Breast epithelium (tissue), 3 donors: ENCODE results near the gene RHOBTB1.

Experiments
- POLR2A ChIP-seq: fragments of 450-650 bp; IDR thresholded peaks from one replicate; pipeline ENCODE4 v1.6.1; 2016; ENCODE audit warnings: antibody characterized with exemption, mild to moderate bottlenecking, moderate library complexity
- POLR2AphosphoS5 ChIP-seq, 3 donors: sonication (generic); formaldehyde crosslinking; IDR thresholded peaks; one replicate each; pipeline ENCODE4 v1.6.1; 2017; ENCODE audit warnings: antibody characterized with exemption in 3 of 3
- TF ChIP-seq, protein P1 (sequence below), 3 donors: fragments of 450-650 bp; IDR thresholded peaks; one replicate each; pipeline ENCODE4 v1.5.1; 2016 to 2017; ENCODE audit warnings: antibody characterized with exemption in 3 of 3, mild to moderate bottlenecking in 3 of 3, moderate library complexity in 3 of 3

DNA sequence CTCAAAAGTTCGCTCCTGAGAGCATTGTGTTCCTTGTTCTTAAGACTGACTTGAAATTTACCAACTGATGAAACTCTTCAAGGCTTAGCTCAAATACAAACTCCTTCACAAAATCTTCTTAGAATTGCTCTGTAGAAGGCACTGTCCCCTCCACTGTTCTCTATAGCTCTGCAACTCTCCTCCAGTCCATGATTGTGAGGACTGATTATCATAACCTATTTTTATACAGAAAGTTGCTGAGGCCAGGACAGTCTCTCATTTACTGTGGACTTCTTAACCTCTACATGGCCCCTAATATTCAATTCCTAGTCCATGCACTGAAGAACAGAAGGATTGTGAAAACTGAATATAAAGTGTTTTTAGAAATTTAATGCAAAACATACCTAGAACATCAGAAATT is 53.2 kb downstream of the RHOBTB1 start:
- TF ChIP-seq, protein P1, sequence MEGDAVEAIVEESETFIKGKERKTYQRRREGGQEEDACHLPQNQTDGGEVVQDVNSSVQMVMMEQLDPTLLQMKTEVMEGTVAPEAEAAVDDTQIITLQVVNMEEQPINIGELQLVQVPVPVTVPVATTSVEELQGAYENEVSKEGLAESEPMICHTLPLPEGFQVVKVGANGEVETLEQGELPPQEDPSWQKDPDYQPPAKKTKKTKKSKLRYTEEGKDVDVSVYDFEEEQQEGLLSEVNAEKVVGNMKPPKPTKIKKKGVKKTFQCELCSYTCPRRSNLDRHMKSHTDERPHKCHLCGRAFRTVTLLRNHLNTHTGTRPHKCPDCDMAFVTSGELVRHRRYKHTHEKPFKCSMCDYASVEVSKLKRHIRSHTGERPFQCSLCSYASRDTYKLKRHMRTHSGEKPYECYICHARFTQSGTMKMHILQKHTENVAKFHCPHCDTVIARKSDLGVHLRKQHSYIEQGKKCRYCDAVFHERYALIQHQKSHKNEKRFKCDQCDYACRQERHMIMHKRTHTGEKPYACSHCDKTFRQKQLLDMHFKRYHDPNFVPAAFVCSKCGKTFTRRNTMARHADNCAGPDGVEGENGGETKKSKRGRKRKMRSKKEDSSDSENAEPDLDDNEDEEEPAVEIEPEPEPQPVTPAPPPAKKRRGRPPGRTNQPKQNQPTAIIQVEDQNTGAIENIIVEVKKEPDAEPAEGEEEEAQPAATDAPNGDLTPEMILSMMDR (IDR thresholded peaks at IDR 0.05), result no peak
- TF ChIP-seq POLR2A, result no peak
- TF ChIP-seq POLR2AphosphoS5 (IDR thresholded peaks at IDR 0.05), result no peak
